Raji (cell line): ENCODE results near the gene KHSRP.

Experiments
- POLR2A ChIP-seq: IDR thresholded peaks from 2 replicates; pipeline ENCODE4 v1.6.1; 2011; ENCODE audit warnings: low read depth, low read length, control low read depth; ENCODE audit not compliant: insufficient read depth

KHSRP gene, protein sequence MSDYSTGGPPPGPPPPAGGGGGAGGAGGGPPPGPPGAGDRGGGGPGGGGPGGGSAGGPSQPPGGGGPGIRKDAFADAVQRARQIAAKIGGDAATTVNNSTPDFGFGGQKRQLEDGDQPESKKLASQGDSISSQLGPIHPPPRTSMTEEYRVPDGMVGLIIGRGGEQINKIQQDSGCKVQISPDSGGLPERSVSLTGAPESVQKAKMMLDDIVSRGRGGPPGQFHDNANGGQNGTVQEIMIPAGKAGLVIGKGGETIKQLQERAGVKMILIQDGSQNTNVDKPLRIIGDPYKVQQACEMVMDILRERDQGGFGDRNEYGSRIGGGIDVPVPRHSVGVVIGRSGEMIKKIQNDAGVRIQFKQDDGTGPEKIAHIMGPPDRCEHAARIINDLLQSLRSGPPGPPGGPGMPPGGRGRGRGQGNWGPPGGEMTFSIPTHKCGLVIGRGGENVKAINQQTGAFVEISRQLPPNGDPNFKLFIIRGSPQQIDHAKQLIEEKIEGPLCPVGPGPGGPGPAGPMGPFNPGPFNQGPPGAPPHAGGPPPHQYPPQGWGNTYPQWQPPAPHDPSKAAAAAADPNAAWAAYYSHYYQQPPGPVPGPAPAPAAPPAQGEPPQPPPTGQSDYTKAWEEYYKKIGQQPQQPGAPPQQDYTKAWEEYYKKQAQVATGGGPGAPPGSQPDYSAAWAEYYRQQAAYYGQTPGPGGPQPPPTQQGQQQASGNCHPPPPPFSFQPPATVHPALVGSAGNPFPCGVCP

DNA sequence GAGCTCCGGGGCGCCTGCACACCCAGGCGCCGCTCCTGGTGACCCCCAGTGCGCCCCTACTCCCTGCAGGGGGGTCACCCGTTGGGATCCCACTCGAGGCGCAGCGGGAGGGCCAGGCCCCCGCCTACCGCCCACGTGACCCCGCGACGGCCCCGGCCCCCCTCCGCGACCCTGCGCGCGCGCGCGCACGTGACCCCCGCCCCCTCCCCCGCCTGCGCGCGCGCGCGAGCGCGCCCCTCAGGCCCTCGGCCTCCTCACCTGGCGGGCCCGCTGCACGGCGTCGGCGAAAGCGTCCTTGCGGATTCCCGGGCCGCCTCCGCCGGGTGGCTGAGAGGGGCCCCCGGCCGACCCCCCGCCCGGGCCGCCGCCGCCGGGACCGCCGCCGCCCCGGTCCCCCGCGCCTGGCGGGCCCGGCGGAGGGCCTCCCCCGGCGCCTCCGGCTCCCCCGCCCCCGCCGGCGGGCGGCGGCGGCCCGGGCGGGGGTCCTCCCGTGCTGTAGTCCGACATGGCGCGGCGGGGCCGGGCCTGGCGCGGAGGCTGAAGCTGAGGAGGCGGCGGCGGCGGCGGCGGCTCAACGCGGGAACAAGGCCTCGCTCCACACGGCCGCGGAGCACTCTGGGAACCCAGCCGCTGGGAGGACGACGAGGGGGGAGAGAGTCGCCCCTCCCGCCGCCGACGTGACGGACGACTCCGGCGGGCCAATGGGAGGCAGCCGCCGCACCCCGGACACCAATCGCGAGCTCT, at the start of gene KHSRP:
TSS of gene KHSRP (minus strand) at position 617 of the 744 bp plus-strand sequence. CDS start at position 507, 110 bp downstream.
- TF ChIP-seq POLR2A = peak; percentile 69

DNA sequence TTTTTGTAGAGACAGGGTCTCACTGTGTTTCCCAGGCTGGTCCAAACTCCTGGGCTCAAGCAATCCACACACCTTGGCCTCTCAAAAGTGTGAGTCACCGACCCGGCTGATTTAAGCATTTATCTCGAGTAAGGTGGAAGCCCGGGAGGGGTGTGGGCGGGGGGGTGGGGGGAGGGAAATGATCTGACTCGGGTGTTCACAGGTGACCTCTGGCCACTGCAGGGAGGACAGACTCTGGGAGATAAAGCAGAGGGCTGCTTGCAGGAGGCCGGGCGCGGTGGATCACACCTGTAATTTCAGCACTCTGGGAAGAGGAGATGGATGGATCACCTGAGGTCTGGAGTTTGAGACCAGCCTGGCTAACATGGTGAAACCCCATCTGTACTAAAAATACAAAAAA, 49.0 kb upstream of the KHSRP start:
- no peak for TF ChIP-seq POLR2A

DNA sequence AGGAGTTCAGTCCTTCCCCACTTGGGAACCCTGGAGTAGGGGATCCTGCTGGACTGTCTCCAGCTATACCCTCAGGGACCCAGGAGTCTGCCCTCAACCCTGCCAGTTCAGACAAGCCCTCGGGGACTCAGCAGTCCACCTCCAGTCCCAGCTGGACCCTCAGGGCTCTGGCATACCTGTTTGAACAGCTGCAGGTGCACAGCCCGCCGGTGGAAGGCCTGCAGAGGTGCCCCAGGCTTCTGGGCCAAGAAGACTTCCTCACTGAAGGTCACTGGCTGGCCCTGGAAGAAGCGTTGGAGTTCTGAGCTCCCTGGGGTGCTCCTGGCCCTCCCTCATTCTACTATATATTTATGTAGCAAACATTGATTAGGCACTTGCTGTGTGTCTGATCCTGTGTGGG, 48.1 kb upstream of the KHSRP start:
- TF ChIP-seq POLR2A = no peak

DNA sequence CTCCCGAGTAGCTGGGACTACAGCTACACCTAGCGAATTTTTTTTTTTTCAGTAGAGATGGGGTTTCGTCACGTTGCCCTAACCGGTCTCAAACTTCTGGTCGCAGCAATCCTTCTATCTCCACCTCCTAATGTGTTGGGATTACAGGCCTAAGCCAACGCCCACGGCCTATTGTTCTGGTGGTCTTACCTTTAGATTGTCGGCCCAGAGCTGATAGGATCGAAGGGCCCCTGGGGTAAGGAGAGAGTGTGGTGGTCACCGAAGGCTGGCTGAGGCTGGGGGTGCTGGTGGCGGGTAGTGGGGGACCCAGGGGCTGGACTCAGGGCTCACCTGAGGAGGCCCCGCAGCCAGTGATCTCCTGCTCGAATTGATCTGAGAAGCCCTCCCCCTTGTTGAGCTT, 46.5 kb upstream of the KHSRP start:
- no peak for TF ChIP-seq POLR2A

DNA sequence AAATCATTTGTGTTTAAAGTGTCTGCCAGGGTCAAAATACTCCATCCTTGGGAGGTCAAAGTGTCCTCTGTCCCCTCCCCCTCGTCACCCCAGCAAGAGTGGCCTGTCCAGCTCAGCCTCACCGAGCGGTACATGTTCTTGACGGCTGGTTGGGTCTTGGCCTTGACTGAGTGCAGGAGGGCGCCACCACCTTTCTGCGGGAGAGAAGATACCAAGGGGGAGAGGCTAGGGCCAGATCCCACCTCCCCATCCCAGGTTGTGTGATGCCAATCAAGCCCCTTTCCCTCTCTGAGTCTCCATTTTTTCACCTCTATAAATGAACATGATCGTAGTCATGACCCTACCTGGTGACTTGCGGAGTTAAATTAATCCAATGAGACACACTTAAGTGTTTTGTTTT, 45.6 kb upstream of the KHSRP start:
- TF ChIP-seq POLR2A = no peak

DNA sequence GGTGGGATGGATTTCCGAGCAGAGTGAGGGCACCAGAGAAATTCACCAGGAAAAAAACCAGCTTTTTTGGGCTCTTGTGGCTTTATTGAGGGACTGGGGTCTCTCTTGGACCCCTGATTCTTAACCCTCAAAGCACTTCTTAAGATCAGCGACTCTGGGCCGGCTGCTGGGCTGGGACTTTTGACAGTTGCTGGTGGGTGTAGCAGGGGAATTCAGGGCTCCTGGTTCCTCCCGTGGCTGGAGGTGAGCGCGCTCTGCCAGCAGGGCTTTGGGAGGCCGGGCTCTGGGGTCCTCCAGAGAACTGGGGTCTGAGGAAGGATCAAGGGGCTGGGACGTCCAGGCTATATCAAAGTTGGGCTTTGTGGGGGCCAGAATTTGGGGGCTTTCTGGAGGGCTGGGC, 42.8 kb upstream of the KHSRP start:
- no peak for TF ChIP-seq POLR2A

DNA sequence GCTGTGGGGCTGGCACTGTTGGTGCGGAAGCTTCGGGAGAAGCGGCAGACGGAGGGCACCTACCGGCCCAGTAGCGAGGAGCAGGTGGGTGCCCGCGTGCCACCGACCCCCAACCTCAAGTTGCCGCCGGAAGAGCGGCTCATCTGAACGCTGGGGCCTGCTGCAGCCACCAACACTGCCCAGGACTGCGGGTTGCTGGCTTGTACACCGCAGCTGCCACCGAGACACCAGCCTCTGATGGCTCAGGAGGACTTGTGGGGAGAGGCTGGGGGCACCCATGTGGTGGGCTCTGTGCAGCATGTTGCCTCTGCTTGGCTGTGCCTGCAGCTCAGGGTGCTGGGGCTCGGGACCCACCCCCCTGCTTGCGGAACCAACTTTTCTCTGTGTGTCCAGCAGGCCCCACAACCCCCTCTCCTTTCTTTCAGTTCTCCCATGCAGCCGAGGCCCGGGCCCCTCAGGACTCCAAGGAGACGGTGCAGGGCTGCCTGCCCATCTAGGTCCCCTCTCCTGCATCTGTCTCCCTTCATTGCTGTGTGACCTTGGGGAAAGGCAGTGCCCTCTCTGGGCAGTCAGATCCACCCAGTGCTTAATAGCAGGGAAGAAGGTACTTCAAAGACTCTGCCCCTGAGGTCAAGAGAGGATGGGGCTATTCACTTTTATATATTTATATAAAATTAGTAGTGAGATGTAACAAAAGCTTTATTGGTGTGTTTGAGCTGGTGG, 42.1 kb upstream of the KHSRP start:
- TF ChIP-seq POLR2A = peak; percentile 31; the same call in 1 of the 2 replicates

DNA sequence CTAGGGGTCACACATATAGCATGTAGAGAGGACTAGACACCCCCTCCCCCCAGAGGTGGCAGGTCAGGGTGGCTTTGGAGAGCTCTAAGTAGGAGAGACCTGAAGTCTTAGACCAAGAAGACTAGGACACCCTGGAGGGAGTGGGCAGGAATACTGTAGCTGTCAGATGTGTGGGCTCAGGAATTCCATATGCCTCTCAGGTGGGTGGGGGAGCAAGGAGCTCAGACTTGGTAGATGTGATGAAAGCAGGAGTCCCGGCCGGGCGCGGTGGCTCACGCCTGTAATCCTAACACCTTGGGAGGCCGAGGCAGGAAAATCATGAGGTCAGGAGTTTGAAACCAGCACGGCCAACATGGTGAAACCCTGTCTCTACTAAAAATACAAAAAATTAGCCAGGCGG, 41.1 kb upstream of the KHSRP start:
- TF ChIP-seq POLR2A = no peak

DNA sequence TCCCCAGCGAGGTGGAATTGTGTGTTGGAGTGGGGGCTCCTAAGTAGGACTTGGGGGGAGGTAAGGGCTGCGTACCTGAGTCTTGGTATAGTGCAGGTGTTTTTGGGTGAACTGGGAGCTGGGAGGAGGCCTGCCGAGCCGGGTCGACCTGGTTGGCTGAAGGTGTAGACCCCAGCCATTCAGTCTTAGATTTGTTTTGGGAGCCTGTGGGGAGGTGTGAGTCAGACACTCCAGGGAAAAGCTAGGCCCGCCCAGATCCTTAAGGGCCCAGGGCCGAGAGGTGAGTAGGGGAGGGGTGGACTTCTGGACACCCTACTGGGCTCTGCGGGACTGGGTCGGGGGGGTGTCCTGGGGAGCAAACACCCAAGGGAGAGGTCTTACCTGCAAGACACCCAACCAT, 40.4 kb upstream of the KHSRP start:
- no peak for TF ChIP-seq POLR2A

DNA sequence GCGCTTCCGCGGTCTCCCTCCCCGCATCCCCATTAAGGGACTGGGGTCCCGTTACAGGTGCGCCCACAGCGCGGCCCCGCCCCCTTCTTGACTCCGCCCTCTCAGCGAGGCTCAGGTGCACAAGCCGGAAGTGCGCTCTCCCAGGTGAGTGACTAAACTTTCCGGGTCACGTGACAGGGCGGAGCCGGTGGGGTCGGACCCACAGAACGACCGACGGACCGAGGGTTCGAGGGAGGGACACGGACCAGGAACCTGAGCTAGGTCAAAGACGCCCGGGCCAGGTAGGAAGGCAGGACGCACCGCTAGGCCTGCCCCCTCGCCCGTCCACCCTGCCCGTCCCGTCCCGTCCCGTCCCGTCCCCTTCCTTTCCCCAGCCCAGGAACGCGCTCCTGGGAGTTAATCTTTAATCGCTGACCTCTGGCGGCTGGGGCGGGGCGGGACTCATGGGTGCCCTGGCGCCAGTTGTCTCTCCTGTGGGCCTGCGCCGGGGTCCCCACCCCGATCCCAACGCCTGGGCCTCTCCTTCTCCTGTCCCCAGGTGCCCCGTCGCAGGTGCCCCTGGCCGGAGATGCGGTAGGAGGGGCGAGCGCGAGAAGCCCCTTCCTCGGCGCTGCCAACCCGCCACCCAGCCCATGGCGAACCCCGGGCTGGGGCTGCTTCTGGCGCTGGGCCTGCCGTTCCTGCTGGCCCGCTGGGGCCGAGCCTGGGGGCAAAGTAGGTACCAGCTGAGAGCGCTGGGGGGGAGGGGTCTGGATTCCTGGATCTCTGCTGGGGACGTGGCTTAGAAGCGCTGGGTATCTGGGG, 39.7 kb upstream of the KHSRP start, which contains the start of gene CRB3:
TSS of gene CRB3 (plus strand) at position 202 of the 804 bp plus-strand sequence. CDS start at position 633, 431 bp downstream.
- no peak for TF ChIP-seq POLR2A

DNA sequence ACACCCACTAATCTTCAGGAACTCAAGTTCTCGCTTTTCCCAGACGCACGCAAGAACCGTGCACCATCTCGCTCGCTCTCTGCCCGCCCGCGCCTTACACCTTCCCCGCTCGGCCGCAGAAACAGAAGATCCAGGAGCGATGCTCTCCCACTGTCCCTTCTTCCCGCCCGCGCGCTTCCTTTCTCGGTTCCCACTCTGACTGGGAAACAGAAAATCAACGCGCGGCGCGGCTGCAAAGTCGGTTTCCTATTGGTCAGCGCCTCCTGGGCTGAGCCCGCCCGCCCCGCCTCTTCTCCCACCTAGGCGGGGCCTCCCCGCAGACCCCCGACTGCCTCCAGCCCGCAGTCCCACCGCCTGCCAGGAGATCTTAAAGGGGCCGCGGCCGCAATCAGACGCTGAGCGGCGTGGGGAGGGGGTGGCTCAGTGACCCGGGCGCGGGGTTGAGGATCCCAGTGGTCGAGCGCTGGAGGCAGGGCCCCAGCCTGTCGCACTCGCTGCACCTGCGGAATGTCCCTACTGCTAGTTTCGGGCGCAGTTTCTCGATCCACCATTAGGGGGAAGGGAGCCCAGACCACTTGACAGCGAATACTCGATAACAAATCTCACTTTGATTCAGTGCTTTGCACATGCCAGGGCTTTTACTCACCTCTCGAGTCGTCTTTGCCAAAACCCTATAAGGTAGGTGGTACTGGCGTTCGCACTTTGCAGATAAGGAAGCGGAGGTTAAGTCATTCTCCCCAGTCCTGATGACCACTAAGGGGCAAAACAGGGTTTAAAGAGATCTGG, 35.7 kb upstream of the KHSRP start:
- peak; percentile 50 for TF ChIP-seq POLR2A

DNA sequence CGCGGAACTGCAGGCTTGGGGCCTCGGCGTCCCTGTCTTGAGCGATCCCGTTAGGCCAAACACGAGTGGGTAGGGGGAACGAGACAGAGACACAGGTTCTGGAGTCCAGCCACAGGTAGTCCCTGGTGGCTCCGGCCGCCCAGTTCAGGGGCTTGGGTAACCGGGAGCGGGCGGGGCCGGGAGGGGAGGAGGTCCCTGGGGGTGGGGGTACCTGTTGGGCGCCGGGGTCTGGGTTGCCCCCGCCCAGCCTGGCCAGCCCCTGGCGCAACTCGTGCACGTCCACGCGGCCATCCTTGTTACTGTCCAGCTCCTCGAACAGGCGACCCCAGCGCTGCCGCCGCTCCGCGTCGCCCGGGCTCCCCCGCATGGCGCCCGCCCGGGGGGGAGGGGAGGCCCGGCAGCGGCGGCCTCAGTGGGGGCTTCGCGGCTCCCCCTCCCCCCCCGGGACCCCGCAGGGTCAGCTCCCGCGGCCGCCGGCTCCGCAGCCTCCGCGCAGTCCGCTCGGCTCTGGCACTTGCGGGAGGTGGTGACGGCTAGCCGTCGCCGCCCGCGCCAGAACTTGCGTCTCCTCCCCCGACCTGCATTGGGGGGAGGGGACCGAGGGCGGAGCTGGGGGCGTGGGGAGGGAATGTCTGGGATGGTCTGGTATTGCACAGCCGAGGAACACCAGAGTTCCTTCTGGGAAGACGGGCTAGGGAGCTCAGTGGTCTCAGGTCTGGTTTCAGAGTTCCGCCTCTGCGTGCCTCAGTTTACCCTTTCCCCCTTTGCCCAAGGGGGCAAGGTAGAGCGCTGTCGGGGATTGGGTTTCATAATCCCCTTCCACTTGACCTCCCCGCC, 34.9 kb upstream of the KHSRP start, which contains the start of gene SLC25A23:
TSS of gene SLC25A23 (minus strand) at position 531 of the 837 bp plus-strand sequence. CDS start at position 367, 164 bp downstream.
- TF ChIP-seq POLR2A = peak; percentile 43

DNA sequence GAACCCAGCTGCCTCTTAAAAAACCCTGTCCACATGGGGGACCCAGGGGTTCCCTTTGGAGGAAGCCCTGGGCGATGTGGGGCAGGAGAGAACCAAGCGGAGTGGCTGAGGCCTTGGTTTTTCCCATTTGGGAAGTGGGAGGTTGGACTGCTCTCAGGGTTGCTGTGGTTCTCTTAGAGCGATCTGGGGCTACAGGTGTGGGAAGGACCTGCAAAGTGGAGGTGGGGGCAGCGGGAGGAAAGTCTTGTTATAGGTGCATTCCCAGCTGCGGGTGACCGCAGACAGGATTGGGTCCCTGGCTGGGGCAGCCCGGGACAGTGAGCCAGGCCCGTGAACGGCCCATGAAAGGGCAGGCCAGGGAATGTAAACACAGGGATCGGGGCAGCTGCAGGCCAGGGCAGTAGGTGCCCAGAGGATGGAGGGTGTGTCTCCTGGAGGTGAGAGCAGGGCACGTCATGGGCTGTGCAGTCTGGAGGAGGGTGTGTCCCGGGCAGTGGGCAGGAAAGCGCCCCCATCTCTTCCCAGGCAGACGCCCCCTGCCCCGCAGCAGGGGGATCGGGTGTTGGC, 34.2 kb upstream of the KHSRP start:
- no peak for TF ChIP-seq POLR2A
